AG09309 (cell line): Measurements from ENCODE around the gene ACTL9.

Experiments
- DNase-seq: peaks from one replicate; pipeline ENCODE4 v3.0.0-alpha.2; 2010; ENCODE audit warnings: low read depth
- H3K4me3 ChIP-seq: 2 replicates; pipeline ENCODE4 v1.5.1; 2011; ENCODE audit warnings: mild to moderate bottlenecking, low read depth, low read length, moderate library complexity; ENCODE audit not compliant: control insufficient read depth
- TF ChIP-seq, protein P1 (sequence below): IDR thresholded peaks from 2 replicates; pipeline ENCODE4 v1.5.1; 2011; ENCODE audit warnings: mild to moderate bottlenecking, low read depth, low read length, inconsistent platforms; ENCODE audit not compliant: insufficient read depth, control insufficient read depth; ENCODE audit errors: missing control alignments

ACTL9 gene

GRCh38 chr19:8675066-8675465, 23.5 kb downstream of the ACTL9 start:
- no peak for DNase-seq
- H3K4me3 ChIP-seq: no peak overlapping the region
- TF ChIP-seq, protein P1, sequence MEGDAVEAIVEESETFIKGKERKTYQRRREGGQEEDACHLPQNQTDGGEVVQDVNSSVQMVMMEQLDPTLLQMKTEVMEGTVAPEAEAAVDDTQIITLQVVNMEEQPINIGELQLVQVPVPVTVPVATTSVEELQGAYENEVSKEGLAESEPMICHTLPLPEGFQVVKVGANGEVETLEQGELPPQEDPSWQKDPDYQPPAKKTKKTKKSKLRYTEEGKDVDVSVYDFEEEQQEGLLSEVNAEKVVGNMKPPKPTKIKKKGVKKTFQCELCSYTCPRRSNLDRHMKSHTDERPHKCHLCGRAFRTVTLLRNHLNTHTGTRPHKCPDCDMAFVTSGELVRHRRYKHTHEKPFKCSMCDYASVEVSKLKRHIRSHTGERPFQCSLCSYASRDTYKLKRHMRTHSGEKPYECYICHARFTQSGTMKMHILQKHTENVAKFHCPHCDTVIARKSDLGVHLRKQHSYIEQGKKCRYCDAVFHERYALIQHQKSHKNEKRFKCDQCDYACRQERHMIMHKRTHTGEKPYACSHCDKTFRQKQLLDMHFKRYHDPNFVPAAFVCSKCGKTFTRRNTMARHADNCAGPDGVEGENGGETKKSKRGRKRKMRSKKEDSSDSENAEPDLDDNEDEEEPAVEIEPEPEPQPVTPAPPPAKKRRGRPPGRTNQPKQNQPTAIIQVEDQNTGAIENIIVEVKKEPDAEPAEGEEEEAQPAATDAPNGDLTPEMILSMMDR: no peak

DNA sequence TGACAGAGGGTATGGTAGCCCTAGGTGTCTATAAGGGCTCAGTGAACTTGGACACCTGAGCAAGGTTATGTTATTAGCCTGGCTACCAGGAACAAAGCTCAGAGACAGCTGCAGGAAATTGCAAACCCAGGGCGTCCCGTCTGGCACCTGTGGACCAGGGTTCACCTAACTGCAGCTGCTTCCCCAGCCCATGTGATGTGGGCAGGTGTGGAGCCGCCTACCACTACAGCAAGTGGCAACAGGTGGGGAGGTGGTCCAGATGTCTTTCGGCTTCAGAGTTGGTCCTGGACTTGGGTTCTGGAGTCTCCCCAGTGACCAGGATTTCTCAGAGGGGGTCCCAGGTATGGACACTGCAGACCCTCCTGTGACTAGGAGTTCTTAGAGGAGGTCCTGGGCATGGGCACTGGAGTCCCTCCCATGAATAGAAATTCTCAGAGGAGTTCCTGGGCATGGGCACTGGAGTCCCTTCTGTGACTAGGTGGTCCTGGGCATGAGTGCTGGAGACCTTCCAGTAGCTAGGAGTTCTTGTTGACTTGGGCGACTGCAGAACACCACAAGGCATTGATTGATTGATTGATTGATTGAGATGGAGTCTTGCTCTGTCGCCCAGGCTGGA, 25.2 kb downstream of the ACTL9 start:
- H3K4me3 ChIP-seq: no peak overlapping the region
- TF ChIP-seq, protein P1: no peak
- DNase-seq: no peak

GRCh38 chr19:8666814-8667405, 31.7 kb downstream of the ACTL9 start:
- DNase-seq: no peak
- TF ChIP-seq, protein P1: no peak
- no peak overlapping the region for H3K4me3 ChIP-seq

- DNase-seq: no peak
- TF ChIP-seq, protein P1: no peak
- no peak overlapping the region for H3K4me3 ChIP-seq
Observed at GRCh38 chr19:8665468-8666213, 33.0 kb downstream of the ACTL9 start.

GRCh38 chr19:8664671-8665057, 33.9 kb downstream of the ACTL9 start:
- TF ChIP-seq, protein P1: no peak
- DNase-seq: no peak
- H3K4me3 ChIP-seq: no peak overlapping the region

DNA sequence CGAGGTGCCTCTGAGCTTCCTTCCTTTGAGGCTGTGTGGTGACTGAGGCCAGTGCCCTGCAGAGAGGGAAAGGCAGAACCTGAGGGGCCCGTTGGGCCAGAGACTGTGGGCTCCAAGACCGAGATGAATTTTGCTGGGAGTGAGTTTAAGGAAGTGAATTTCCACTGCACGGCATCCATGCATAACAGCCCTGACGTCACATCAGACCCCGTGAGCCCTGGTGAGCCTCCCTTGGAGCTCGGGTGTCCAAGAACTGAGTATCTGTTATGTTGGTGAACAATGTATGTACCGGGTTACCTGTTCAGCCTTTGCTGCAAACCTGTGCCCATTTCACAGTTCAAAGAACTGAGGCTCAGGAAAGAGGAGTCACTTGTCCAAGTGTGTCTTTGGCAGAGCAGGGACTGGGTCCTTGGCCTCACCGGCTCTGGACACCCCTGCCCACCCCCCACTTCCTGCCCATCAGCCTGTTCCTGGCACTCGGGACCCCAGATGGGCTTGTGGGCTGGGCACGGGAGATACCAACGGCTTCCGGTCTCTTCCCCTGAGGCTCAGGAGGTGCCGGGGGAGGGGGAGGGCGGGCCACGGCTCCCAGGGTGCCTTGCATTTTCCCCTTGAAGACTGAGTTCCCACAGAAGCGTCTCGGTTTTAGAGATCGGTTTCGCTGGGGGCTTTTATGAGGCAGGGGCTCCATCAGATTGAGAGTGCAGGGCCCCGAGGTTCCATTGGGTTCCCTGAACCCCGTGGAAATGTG, 34.5 kb downstream of the ACTL9 start:
- TF ChIP-seq, protein P1: no peak
- DNase-seq: no peak
- H3K4me3 ChIP-seq: no peak overlapping the region
